Activated CD8-positive, alpha-beta T cell treated with anti-CD3 and anti-CD28 coated beads, Interleukin-2, amount 10 ng/mL, durations not matched to agents 7 days and 5 days (primary cell): ENCODE measurements around the gene RAB40C. TPM values are rescaled to one million over a fixed set of nuclear protein-coding genes. Genes with fewer than 3 reads are reported as not detected.

Source experiments
- ATAC-seq: fragments of 150-1000 bp; cut with Tn5 transposase; one replicate; pipeline ENCODE4 v1.10.0; 2021; ENCODE audit warnings: moderate library complexity
- CTCF ChIA-PET: fragments of 350-600 bp; sonication (Branson Sonifier 250); formaldehyde crosslinking; loops from one replicate; lab custom pipeline; 2021; ENCODE audit warnings: antibody characterized with exemption; lab: Charles Lee
- POLR2A ChIA-PET: fragments of 350-600 bp; sonication (Branson Sonifier 250); formaldehyde crosslinking; loops from one replicate; lab custom pipeline; 2021; ENCODE audit warnings: antibody characterized with exemption; lab: Charles Lee
- DNase-seq: peaks from one replicate; pipeline ENCODE4 v3.0.0-alpha.2; 2020
- H3K27ac Mint-ChIP-seq: one replicate; pipeline ENCODE4 v1.8.0; 2021; ENCODE audit warnings: mild to moderate bottlenecking, mixed read lengths
- H3K27me3 Mint-ChIP-seq: one replicate; pipeline ENCODE4 v1.8.0; 2021; ENCODE audit warnings: low read depth, mixed read lengths
- H3K36me3 Mint-ChIP-seq: one replicate; pipeline ENCODE4 v1.8.0; 2021; ENCODE audit warnings: low read depth, mixed read lengths
- H3K4me1 Mint-ChIP-seq: one replicate; pipeline ENCODE4 v1.8.0; 2021; ENCODE audit warnings: low read depth, mixed read lengths
- H3K4me3 Mint-ChIP-seq: one replicate; pipeline ENCODE4 v1.8.0; 2021; ENCODE audit warnings: mild to moderate bottlenecking, mixed read lengths
- H3K9me3 Mint-ChIP-seq: one replicate; pipeline ENCODE4 v1.8.0; 2022; ENCODE audit warnings: mixed read lengths; ENCODE audit not compliant: insufficient read depth
- total RNA-seq, 2 experiments: library from RNA; stranded (reverse); gene quantifications; one replicate each; pipeline ENCODE4 v1.2.3, GENCODE V29; 2021

The RAB40C gene, protein sequence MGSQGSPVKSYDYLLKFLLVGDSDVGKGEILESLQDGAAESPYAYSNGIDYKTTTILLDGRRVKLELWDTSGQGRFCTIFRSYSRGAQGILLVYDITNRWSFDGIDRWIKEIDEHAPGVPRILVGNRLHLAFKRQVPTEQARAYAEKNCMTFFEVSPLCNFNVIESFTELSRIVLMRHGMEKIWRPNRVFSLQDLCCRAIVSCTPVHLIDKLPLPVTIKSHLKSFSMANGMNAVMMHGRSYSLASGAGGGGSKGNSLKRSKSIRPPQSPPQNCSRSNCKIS
- total RNA-seq, result 10 to 100 TPM; 13.1 to 15.0 TPM

- peaks cover 2% of the 10 kb centered on the region for H3K36me3 Mint-ChIP-seq
- no peaks in the 10 kb centered on the region for H3K27me3 Mint-ChIP-seq
- peak within 1 kb of the TSS; percentile 84 for H3K4me3 Mint-ChIP-seq
- peaks cover 34% of the 10 kb centered on the region for H3K4me1 Mint-ChIP-seq
- CTCF ChIA-PET, result no interaction called here
- H3K27ac Mint-ChIP-seq, result peak within 1 kb of the TSS; percentile 97
- ATAC-seq (peak; percentile 90), DNase-seq (peak; percentile 99)
- H3K9me3 Mint-ChIP-seq, result no peaks in the 10 kb centered on the region
- POLR2A ChIA-PET, result interaction anchor here (1.5 kb wide), 1 partner anchor 20 kb away, joined by 3 read pairs; no protein-coding TSS in a partner anchor
Observed at GRCh38 chr16:589658-590187, at the start of gene RAB40C. TSS of gene RAB40C (plus strand) at chr16:590066. CDS start at chr16:590292, 226 bp downstream.

GRCh38 chr16:540645-541340 lies 49.1 kb upstream of the RAB40C start:
- Mint-ChIP-seq H3K36me3 (peaks cover 14% of the 10 kb centered on the region), H3K27me3 (no peaks in the 10 kb centered on the region), H3K27ac (no peak overlapping the region), H3K9me3 (no peaks in the 10 kb centered on the region), H3K4me3 (no peak overlapping the region), H3K4me1 (peaks cover 6% of the 10 kb centered on the region)
- ChIA-PET CTCF (no interaction called here), POLR2A (no interaction called here)
- ATAC-seq (no peak), DNase-seq (no peak)

DNA sequence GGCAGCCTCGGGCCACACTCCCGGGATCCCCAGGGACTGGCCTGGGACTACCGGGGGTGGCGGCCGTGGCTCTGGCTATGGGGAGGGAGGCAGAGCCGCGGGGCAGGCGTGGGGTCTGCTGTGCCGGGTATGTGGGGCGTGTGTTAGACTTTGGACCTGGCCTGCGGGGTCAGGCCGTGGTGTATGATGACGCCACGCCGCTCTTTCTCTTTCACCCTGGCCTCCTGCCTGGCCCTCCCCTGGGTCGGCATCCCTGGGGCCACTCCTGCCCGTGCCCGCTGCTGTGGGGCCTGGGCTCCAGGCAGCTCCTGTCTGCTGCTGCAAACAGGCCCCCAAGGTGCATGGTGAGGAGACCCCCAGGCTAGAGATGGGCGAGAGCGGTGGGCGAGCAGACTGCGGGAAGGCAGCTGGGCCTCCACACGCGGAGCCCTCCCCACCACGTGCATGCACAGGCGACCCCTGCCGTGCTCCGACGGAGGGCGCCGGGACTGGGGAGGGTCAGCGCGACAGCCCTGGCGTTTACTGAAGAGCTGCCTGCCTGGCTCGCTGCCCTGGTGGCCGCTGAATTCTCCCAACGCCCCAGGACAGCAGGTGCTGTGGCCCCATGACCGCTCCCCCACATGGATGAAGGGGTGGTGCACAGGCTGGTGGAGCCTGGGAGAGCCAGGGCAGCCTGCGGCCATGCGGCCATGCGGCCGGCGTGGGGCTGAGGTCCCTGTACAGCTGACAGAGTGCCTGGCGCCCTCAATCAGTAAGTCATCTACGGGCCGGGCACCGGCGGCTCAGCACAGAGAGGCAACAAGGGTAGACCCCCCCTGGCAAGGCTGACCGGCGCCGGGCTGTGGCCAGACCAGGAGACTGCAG lies 46.3 kb upstream of the RAB40C start:
- no peak overlapping the region for H3K4me3 Mint-ChIP-seq
- CTCF ChIA-PET, result no interaction called here
- ATAC-seq (no peak), DNase-seq (no peak)
- H3K36me3 Mint-ChIP-seq, result peaks cover 8% of the 10 kb centered on the region
- H3K27me3 Mint-ChIP-seq, result no peaks in the 10 kb centered on the region
- peaks cover 8% of the 10 kb centered on the region for H3K4me1 Mint-ChIP-seq
- no peak overlapping the region for H3K27ac Mint-ChIP-seq
- POLR2A ChIA-PET, result no interaction called here
- H3K9me3 Mint-ChIP-seq, result no peaks in the 10 kb centered on the region

DNA sequence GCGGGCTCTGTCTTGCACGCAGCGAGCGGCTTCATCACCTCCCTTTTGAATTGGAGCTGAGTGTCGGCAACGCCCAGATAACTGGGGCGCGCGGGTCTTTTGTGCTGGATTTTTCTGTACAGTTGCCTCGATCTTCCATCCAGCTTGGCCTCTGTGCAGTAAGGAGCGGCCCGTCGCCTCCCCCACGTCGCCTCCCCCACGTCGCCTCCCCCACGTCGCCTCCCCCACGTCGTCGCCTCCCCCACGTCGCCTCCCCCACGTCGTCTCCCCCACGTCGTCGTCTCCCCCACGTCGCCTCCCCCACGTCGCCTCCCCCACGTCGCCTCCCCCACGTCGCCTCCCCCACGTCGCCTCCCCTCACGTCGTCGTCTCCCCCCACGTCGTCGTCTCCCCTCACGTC lies 45.3 kb upstream of the RAB40C start:
- DNase-seq (no peak), ATAC-seq (no peak)
- Mint-ChIP-seq H3K27me3 (no peaks in the 10 kb centered on the region), H3K9me3 (no peaks in the 10 kb centered on the region), H3K4me1 (peaks cover 8% of the 10 kb centered on the region), H3K4me3 (no peak overlapping the region), H3K36me3 (peaks cover 6% of the 10 kb centered on the region), H3K27ac (no peak overlapping the region)
- ChIA-PET CTCF (no interaction called here), POLR2A (no interaction called here)

DNA sequence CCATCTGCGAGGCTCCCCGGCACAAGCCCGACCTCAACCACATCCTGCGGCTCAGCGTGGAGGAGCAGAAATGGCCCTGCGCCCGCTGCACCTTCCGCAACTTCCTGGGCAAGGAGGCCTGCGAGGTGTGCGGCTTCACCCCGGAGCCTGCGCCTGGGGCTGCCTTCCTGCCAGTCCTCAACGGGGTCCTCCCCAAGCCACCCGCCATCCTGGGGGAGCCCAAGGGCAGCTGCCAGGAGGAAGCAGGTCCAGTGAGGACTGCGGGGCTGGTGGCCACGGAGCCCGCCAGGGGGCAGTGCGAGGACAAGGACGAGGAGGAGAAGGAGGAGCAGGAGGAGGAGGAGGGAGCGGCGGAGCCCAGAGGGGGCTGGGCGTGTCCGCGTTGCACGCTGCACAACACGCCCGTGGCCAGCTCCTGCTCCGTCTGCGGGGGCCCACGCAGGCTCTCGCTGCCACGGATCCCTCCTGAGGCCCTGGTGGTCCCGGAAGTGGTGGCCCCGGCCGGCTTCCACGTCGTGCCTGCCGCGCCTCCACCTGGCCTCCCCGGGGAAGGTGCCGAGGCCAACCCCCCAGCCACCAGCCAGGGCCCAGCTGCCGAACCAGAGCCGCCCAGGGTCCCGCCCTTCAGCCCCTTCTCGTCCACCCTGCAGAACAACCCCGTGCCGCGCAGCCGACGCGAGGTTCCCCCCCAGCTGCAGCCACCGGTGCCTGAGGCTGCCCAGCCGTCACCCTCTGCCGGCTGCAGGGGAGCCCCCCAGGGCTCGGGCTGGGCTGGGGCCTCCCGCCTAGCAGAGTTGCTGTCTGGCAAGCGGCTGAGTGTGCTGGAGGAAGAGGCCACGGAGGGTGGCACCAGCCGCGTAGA lies 42.7 kb upstream of the RAB40C start:
- POLR2A ChIA-PET, result no interaction called here
- Mint-ChIP-seq H3K4me3 (no peak overlapping the region), H3K9me3 (no peaks in the 10 kb centered on the region), H3K4me1 (peaks cover 6% of the 10 kb centered on the region), H3K36me3 (peaks cover 5% of the 10 kb centered on the region), H3K27ac (no peak overlapping the region), H3K27me3 (no peaks in the 10 kb centered on the region)
- CTCF ChIA-PET, result no interaction called here
- ATAC-seq, result peak; percentile 72
- DNase-seq, result peak; percentile 65

GRCh38 chr16:548586-548985 lies 41.3 kb upstream of the RAB40C start:
- no peaks in the 10 kb centered on the region for H3K9me3 Mint-ChIP-seq
- no peaks in the 10 kb centered on the region for H3K27me3 Mint-ChIP-seq
- DNase-seq (no peak), ATAC-seq (no peak)
- H3K27ac Mint-ChIP-seq, result no peak overlapping the region
- ChIA-PET POLR2A (no interaction called here), CTCF (no interaction called here)
- peaks cover 2% of the 10 kb centered on the region for H3K36me3 Mint-ChIP-seq
- peaks cover 2% of the 10 kb centered on the region for H3K4me1 Mint-ChIP-seq
- H3K4me3 Mint-ChIP-seq, result no peak overlapping the region

- H3K4me3 Mint-ChIP-seq, result no peak overlapping the region
- no peaks in the 10 kb centered on the region for H3K9me3 Mint-ChIP-seq
- peaks cover 2% of the 10 kb centered on the region for H3K4me1 Mint-ChIP-seq
- ChIA-PET CTCF (no interaction called here), POLR2A (no interaction called here)
- no peaks in the 10 kb centered on the region for H3K27me3 Mint-ChIP-seq
- H3K27ac Mint-ChIP-seq, result no peak overlapping the region
- H3K36me3 Mint-ChIP-seq, result peaks cover 2% of the 10 kb centered on the region
- ATAC-seq (no peak), DNase-seq (no peak)
Observed at GRCh38 chr16:549544-550263, 40.2 kb upstream of the RAB40C start.

- H3K27ac Mint-ChIP-seq, result no peak overlapping the region
- peaks cover 2% of the 10 kb centered on the region for H3K4me1 Mint-ChIP-seq
- H3K9me3 Mint-ChIP-seq, result no peaks in the 10 kb centered on the region
- ATAC-seq, result no peak
- no peak for DNase-seq
- CTCF ChIA-PET, result no interaction called here
- no peaks in the 10 kb centered on the region for H3K27me3 Mint-ChIP-seq
- POLR2A ChIA-PET, result no interaction called here
- peaks cover 2% of the 10 kb centered on the region for H3K36me3 Mint-ChIP-seq
- H3K4me3 Mint-ChIP-seq, result no peak overlapping the region
Observed at GRCh38 chr16:551210-551609, 38.7 kb upstream of the RAB40C start.

GRCh38 chr16:552171-552570 lies 37.7 kb upstream of the RAB40C start:
- ChIA-PET CTCF (no interaction called here), POLR2A (no interaction called here)
- no peak overlapping the region for H3K4me3 Mint-ChIP-seq
- no peak for DNase-seq
- no peak overlapping the region for H3K27ac Mint-ChIP-seq
- ATAC-seq, result no peak
- no peaks in the 10 kb centered on the region for H3K9me3 Mint-ChIP-seq
- peaks cover 2% of the 10 kb centered on the region for H3K36me3 Mint-ChIP-seq
- no peaks in the 10 kb centered on the region for H3K27me3 Mint-ChIP-seq
- H3K4me1 Mint-ChIP-seq, result no peaks in the 10 kb centered on the region

DNA sequence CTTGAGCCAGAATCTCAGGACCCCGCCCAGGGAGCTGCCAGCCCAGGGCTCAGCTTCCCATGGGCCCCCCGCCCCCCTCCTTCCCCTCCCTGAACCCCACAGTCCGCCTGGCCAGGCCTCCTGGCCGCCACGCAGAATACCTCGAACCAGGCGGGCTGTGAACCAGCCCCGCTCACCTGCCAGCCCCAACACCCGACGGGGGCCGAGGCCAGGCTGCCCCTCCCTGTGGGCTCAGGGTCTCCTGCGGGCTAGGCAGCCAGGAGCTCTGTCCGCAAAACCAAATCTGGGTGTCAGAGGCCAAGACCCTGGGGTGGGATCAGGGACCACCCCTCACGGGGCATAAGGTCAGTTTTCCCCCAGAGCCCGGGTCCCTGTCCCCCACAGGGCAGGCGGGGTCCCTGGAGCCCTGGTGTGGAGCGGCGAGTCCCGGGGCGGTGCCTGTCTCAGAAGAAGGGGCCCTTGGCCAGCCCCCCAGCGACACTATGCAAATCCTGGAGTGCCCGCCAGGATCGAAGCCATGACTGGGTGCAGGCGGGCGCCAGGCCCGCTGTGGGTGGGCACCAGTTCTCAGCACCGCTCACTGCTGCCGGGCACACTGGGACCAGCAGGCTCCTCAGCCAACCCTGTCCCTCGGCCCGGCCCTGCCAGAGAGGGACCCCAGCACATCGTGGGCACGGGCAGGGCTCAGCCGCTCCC lies 36.1 kb upstream of the RAB40C start:
- Mint-ChIP-seq H3K36me3 (peaks cover 2% of the 10 kb centered on the region), H3K4me1 (no peaks in the 10 kb centered on the region), H3K27ac (no peak overlapping the region), H3K9me3 (no peaks in the 10 kb centered on the region), H3K27me3 (peaks cover 5% of the 10 kb centered on the region), H3K4me3 (no peak overlapping the region)
- DNase-seq (no peak), ATAC-seq (no peak)
- POLR2A ChIA-PET, result no interaction called here
- CTCF ChIA-PET, result no interaction called here
